Measurements from ENCODE around the gene SOBP.
A peak's percentile ranks its signal among the peaks of the same experiment; 100 is the strongest.
"Not testable (repeated sequence)": the region's sequence is repeated elsewhere in the genome, so short reads cannot be mapped to it uniquely, and the experiment has no call there.

SOBP gene, protein sequence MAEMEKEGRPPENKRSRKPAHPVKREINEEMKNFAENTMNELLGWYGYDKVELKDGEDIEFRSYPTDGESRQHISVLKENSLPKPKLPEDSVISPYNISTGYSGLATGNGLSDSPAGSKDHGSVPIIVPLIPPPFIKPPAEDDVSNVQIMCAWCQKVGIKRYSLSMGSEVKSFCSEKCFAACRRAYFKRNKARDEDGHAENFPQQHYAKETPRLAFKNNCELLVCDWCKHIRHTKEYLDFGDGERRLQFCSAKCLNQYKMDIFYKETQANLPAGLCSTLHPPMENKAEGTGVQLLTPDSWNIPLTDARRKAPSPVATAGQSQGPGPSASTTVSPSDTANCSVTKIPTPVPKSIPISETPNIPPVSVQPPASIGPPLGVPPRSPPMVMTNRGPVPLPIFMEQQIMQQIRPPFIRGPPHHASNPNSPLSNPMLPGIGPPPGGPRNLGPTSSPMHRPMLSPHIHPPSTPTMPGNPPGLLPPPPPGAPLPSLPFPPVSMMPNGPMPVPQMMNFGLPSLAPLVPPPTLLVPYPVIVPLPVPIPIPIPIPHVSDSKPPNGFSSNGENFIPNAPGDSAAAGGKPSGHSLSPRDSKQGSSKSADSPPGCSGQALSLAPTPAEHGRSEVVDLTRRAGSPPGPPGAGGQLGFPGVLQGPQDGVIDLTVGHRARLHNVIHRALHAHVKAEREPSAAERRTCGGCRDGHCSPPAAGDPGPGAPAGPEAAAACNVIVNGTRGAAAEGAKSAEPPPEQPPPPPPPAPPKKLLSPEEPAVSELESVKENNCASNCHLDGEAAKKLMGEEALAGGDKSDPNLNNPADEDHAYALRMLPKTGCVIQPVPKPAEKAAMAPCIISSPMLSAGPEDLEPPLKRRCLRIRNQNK

DNA sequence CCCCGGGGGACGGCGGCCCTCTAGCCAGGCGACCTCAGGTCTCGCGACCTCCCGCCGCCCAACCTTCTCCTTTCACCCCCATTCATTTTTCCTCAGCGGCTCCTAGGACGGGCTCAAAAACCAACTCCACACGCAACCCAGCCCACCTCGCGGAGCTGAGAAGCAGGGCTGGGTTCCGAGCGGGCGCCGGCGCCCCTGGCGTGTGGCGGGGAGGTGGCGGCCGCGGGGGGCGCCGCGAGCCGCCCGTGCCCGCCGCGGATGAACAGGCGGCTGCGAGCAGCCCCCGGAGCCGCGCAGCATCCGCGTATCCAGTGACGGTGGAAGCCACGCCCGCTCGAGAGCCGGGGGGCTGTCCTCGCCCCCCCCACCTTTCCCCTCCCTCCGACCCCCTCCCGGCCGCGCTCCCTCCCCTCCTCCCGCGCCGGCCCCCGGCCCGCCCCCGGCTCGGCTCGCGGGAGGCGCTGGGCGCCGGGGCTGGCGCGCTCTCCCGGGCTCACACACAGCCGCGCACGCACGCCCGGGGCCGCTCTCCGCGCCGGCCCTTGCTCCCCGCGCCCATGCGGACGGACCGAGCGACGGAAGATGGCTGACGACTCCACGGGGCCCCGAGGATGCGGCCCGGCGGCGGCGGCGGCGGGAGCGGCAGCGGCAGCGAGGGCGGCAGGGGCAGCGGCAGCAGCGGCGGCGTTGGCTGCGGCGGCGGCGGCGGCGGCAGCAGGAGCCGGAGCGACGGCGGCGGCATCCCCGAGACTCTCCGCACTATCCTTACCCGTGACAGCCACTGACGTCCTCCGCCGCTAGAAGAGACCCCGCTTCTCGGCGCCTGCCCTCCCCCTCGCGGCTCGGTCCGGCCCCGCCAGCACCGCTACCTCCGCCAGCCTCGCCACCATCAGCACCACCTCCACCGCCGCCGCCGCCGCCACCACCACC is at the start of gene SOBP:
SOBP (plus strand) TSS at position 482 of the 930 bp plus-strand sequence. CDS start 500 bp downstream, outside the sequence.
- peak; percentile 25 for DNase-seq

DNA sequence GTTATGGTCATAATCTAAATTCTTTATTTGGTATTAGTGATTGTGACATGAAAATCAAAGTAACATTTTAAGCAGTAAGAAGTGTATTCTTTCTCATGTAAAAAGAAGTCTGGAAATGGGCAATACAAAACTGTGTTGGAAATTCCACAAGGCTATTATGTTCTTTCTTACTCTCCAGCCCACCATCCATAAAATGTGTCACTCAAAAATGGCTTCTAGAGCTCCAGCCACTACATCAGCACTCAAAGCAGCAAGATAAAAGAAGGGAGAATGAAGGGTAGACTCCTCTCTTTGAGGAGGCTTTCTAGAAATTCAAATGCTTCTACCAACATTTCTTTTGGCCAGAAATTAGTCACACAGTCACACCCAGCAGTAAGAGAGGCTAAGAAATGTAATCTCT is 49.0 kb upstream of the SOBP start:
- DNase-seq: no peak

DNA sequence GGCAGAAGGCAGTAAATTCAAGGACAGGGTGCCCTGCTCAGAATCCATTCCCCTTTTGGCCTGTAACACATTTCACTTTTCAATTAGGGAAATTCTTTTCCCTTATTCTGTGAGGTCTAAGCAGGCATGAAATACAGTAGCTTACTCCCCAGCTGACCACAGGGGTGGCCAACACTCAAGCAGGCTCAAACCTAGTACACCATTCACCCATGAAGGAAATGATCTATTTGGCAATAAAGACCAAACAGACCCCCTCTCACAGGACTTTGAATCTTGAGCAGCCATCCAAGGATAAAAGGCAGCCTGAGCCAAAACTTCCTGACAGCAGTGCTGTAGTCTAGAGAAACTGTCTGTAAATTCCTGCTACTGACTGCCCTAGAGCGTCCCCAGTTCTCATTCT is 48.2 kb upstream of the SOBP start:
- DNase-seq: no peak

DNA sequence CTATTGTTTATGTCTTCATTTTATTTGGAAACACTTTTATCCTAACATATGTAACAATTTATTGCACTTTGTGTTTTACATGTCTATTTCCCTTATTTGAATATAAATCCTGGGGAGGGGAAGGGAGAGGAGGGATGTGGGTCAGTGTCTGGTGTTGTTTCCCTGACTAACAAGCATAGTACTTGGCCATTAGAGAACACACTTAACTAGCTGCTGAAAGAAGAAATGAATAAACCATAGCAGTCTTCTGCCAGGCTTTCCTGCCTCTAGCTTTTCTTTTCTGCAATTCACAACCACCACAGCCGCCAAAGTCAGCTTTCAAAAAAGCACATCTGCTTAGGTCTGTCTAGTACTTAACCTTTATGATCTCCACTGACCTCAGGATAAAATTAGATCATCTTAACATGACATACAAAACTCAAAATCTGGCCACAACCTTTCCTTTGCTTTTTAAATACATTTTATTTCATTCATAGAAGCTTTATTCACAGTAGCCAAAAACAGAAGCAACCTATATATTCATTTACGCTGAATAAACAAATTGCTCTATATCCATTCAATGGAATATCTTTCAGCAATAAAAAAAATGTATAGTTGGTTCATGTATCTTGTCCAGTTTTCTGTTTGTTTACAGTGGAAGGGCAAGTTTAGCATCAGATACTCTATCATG is 46.8 kb upstream of the SOBP start:
- DNase-seq: no peak

DNA sequence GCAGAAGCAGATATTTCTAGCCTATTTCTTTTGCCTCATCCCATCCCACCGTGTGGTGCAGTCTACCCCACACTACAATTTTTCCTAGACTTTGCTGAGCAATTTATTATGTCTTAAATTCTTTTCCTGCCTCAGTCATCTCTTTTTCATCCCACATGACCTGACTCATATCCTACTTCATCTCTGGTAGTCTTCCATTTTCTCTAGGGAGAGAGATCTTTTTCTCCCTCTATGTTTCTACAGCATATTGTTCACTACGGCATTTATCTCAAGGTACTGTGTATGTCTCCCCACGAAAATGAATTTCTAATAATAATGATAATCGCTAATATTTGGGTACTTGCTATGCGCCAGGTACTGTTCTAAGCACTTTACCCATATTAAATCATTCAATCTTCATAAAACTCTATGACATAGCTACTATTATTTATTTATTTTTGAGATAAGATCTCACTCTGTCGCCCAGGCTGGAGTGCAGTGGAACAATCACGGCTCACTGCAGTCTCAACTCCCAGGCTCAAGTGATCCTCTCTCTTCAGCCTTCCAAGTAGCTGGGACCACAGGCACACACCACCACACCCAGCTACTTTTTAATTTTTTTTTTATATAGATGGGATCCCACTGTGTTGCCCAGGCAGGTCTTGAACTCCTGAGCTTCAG is 46.2 kb upstream of the SOBP start:
- no peak for DNase-seq

DNA sequence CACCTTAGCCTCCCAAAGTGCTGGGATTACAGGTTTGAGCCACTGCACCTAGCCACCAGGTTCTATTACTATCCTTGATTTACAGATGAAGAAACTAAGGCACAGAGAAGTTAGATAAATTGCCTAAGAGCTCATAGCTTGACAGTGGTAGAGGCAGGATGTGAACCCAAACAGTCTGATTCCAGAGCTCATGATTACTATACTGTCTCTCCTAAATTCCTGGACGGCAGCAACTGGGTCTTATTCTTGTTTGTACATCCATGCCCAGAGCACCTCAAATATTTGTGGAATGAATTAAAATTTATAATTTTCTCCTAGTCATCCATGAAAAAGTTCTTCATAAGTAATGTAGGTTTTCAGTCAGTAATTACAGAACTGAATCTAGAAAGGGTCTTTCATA is 45.6 kb upstream of the SOBP start:
- no peak for DNase-seq

DNA sequence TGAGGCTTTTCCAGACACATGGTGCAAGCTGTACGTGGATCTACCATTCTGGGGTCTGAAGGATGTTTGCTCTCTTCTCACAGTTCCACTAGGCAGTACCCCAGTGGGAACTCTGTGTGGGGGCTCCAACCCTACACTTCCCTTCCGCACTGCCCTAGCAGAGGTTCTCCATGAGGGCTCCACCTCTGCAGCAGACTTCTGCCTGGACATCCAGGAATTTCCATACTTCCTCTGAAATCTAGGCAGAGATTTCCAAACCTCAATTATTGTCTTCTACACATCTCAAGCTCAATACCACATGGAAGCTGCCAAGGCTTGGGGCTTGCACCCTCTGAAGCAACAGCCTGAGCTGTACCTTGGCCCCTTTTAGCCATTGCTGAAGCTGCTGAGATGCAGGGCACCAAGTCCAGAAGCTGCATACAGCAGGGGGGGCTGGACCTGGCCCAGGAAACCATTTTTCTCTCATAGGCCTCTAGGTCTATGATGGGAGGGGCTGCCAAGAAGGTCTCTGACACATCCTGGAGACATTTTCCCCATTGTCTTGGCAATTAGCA is 42.2 kb upstream of the SOBP start:
- DNase-seq: no peak

DNA sequence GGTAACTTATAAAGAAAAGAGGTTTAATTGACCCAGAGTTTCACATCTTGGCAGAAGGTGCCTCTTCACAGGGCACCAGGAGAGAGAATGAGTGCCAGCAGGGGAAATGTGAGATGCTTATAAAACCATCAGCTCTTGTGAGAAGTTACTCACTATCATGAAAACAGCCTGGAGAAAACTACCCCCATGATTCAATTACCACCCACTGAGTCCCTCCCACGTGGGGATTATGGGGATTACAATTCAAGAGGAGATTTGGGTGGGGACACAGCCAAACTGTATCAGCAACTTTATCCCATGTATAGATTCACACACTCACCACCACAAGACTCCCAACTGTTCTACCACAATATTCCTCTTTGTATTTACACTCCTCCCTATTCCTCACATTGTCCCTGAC is 41.1 kb upstream of the SOBP start:
- no peak for DNase-seq

DNA sequence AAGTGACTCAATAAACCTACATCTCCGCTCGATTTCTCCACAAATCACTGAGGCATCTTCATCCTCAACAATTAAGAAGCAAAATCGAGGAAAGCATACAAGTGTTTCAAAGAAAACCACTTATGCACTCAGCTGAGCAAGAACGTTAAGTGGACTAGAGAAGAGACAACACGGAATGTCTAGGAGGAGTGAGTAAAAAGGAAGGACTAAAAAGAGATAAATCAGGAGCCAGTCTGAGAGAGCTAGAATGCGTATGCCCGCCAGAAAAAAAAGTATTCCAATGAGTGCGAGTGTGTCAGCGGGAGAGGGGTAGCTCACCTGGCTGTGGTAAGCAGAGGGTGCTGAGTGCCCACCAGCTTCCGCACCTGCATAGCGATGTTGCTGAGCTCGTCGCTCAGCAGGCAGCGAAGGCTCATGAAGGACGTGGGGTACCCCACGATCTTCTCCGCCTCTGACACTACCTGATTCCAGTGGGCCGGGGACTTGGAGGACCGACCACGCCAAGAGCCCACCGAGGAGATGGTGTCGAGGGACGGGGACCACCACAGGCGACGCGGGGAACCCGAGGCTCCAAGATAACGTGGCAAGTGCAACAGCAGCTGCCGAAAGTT is 31.1 kb upstream of the SOBP start:
- DNase-seq: no peak

DNA sequence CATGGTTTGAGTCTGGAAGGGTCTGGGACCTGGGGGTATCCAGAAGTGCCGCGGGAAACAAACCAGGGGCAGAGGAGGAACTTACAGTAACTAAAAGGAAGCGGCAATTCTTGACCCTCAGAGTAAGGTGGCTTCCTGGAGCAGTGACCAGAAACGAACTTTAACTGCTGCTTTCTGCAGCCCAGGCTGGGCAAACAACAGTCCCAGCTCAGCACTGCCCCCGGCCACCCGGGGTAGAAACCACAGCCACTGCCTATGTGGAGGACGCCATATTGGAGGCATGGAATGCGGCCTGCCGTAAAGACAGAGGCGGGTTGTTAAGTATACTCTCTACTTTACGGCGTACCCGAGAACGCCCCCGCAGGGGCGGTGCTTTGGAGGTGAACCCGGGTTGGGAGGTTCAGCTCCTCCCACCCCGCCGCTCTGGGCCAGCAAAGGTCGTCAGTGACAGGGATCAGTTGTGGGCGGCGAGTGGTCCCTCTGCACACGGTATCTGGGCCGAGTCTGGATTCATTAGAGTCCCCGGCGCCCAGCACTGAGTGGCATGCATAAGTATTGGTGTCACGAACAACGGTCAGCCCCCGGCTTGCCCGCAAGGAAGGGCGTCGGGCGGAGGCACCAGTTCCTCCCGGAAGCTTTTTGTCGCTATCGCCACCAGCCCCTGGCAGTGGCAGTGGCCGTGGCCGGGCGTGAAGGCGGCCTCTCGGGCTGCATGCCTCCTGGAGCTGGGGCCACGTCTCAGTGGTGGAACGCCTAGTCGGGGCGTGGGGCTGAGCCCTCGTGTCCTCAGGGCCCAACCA is 30.4 kb upstream of the SOBP start, which contains the start of gene PDSS2:
PDSS2 (minus strand) TSS at position 282 of the 800 bp plus-strand sequence; CDS start at position 3, 279 bp downstream.
- peak; percentile 99 for DNase-seq

DNA sequence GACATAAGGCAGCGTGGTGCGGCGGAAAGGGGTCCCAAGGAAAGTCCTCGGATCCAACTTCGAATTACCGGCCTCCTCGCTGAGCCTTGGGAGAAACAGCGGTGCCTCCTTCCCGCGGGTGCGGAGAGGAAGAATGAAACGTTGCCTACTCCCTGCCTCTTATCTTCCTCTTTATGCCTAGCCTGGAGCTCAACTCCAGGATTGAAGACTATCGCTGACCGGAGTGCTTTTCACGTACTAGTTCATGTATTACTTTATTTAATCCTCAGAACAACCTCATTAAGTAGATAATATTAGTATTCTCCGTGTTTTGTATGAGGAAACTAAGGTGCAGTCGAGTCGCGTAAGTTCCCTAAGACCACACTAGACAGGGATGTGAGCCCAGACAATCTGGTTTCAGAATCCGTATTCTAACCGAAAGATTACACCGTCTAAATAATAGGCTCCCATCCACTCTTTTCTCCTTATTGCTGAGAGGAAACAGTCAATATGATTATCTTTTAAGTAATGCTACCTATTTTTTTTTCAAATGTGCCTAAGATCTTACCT is 29.8 kb upstream of the SOBP start:
- DNase-seq: no peak

DNA sequence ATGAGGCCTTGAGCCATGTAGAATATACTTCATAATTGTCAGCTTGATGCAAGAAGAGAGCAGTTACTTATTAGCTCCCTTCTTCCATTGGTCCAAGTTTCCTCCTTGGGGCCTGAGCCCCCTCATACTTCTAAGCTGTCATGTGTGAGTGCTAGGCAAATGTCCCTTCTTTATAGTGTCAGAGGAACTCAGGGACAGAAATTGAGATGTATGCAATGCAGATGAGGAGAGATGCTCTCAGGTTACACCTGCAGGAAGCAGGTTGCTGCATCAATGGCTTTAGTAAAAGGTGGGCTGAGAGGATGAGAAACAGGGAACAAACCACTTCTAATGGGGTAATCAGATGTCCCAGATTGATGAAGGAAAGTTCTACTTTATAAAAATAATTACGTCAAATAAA is 23.9 kb upstream of the SOBP start:
- DNase-seq: no peak

DNA sequence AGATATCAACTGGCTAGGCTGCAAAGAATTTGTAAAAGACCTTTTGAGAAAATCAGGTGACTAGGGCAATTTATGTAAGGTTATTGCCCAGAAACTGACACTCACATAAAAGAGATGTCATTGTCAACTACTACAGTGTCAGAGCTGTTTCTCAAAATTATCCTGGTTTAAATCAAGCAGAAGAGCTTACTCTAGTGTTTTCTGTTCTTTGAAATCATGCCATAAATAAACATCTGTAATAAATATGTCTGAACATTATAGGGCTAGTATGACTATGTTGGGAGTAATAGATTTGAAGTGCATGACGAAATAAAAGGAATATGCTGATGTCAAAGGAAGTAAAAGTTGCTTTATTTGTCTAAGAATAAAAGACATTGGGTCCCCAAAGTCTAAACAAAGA is 19.6 kb upstream of the SOBP start:
- DNase-seq: no peak

DNA sequence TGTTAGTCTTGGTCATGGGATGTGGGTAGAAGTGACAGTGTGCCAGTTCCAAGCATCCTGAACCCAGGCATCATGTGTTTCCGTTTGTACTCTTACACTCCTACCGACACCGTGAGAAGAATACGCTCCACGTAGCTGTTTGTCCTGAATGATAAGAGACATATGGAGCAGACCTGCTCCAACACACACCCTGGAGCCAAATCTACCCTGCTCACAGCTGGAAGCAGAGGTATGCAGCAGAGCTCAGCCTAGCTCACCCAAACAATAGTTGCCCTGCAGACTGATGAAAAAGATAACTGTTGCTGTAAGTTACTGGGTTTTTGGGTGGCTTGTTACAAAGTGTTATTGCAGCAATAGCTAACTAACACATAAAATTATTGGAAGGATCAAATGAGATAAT is 16.3 kb upstream of the SOBP start:
- no peak for DNase-seq

DNA sequence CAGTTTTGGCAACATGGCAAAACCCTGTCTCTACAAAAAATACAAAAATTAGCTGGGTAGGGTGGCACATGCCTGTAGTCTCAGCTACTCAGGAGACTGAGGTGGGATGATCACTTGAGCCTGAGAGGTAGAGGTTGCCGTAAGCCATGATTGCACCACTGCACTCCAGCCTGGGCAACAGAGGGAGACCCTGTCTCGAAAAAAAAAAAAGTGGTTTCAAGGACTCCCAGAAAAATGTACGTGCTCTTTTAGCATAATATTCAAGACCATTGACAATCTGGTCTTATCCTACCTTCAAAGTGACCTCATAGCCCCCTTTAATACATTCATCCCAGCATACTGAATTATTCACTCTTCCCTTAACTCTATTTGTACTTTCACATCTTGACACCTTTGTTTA is 14.6 kb upstream of the SOBP start:
- DNase-seq: not testable (repeated sequence)

DNA sequence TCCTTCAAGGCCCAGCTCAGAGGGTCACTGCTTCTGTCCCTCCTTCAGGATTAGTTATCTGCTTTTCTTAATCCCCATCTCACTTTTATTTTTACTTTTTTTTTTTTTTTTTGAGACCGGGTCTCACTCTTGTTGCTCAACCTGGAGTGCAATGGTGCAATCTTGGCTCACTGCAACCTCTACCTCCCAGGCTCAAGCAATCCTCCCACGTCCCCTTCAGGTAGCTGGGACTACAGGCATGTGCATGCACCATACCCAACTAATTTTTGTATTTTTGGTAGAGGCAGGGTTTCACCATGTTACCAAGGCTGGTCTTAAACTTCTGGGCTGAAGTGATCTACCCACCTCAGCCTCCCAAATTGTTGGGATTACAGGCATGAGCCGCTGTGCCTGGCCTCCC is 14.1 kb upstream of the SOBP start:
- not testable (repeated sequence) for DNase-seq

DNA sequence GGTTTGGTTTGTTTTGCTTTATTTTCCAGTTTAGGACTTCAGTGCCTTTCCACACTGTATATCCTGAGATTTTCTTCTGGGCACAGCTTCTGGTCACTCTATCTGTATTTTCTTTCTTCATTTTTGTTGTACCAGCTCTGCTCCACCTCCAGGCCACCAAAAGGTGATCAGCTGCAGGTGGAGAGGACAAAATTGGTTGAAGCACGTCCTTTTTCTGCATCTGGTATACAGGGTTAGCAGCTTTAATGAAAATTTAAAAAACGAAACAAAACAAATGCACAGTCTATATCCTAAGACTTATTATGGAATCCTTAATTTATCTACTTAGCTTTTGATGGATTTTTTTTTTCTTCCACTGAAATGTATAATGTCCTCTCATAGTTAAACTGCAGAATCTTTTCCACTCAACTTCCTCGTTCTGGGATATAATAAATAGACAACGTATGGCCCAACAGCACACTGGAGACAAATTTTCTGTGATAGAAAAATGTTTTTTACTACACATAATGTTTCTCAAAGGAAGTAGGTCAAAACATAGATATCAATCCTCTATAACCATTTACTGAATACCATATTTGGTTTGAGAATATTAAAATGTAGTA is 10.7 kb upstream of the SOBP start:
- no peak for DNase-seq

DNA sequence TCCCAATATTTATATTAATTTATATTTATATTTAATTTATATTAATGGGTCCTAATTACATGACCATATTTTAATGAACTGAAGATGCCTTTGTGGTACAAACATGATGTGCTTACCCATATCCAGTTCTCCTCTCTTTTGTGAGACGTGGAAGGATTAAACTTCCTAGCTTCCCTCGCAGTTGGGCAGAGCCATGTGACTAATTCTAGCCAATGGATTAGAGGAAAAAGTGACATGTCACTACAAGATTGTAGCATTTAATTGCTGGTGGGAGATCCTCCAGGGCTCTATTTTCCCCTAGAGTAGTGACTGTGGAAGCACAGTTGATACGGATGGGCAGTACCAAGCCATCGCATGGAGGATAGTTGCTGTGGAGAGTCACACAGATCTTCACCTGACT is 4.8 kb upstream of the SOBP start:
- DNase-seq: no peak

DNA sequence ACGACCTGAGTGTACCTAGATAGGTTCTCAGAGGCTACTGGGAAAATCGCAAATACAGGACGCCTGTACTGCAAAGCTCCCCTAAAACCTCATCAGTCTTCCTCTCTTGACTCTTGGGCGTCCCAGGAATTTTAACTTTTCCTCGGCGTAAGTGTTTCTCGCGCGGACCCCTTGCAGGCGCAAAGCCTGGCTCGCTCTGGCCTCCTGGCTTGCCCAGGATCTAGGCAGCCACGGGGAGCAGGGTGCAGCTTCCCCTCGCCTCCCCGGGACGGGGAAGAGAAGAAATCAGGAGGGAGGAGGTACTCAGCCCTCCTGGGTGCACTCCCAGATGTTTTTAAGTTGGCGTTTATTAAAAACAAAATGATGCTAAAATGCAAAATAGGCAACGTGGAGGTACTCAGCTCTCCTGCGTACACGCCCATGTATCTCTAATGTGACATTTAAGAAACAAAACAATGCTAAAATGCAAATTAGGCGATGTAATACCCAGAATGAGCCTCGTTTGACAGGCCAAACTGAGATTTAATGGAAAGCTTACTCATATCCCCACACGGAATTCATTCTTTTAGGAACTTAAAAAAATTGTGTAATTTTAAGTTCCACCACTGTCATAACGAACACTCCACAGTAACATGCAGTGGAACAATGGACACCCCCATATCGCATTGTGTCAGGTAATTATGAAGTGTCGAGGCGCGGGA is 1.6 kb upstream of the SOBP start:
- no peak for DNase-seq
